OCI-LY1 (cell line): ENCODE results near the gene CATSPER3.

Source experiments
- H2AFZ ChIP-seq: fragments of 200-600 bp; sonication (generic), shearing (Covaris generic); 2 replicates; pipeline ENCODE4 v1.6.0; 2014; ENCODE audit warnings: antibody characterized with exemption, mild to moderate bottlenecking, low read length
- H3F3A ChIP-seq: fragments of 200-600 bp; sonication (generic), shearing (Covaris generic); 2 replicates; pipeline ENCODE4 v1.6.0; 2014; ENCODE audit warnings: mild to moderate bottlenecking, antibody characterized with exemption, low read length, moderate library complexity; ENCODE audit not compliant: insufficient read depth
- H3K27ac ChIP-seq: fragments of 200-600 bp; sonication (generic); 2 replicates; pipeline ENCODE4 v1.5.1; 2014; ENCODE audit warnings: low read length, mixed run types, mild to moderate bottlenecking, low read depth; ENCODE audit not compliant: poor library complexity, severe bottlenecking
- H3K27me3 ChIP-seq: fragments of 200-600 bp; sonication (generic); 2 replicates; pipeline ENCODE4 v1.6.0; 2014; ENCODE audit warnings: antibody characterized with exemption, mild to moderate bottlenecking, low read length, moderate library complexity; ENCODE audit not compliant: insufficient read depth
- H3K36me3 ChIP-seq: fragments of 200-600 bp; sonication (generic); 2 replicates; pipeline ENCODE4 v1.6.1; 2014; ENCODE audit warnings: mild to moderate bottlenecking, antibody characterized with exemption, low read length, moderate library complexity, mixed read lengths; ENCODE audit not compliant: insufficient read depth
- H3K4me1 ChIP-seq: fragments of 200-600 bp; sonication (generic); 2 replicates; pipeline ENCODE4 v1.5.1; 2014; ENCODE audit warnings: mild to moderate bottlenecking, low read length, moderate library complexity; ENCODE audit not compliant: insufficient read depth, severe bottlenecking
- H3K4me2 ChIP-seq: fragments of 200-600 bp; sonication (generic), shearing (Covaris generic); 2 replicates; pipeline ENCODE4 v1.6.1; 2014; ENCODE audit warnings: low read length
- H3K4me3 ChIP-seq: fragments of 200-600 bp; sonication (generic); 2 replicates; pipeline ENCODE4 v1.5.1; 2014; ENCODE audit warnings: low read length, low read depth, mild to moderate bottlenecking, mixed read lengths; ENCODE audit not compliant: poor library complexity, severe bottlenecking
- H3K79me2 ChIP-seq: fragments of 200-600 bp; shearing (Covaris generic); 2 replicates; pipeline ENCODE4 v1.6.1; 2016; ENCODE audit warnings: mixed run types, low read length, mixed read lengths; ENCODE audit not compliant: insufficient read depth
- H3K9ac ChIP-seq: fragments of 200-600 bp; sonication (generic), shearing (Covaris generic); 2 replicates; pipeline ENCODE4 v1.6.1; 2014; ENCODE audit warnings: mild to moderate bottlenecking, low read length, mixed read lengths
- H3K9me2 ChIP-seq: fragments of 200-600 bp; sonication (generic), shearing (Covaris generic); 2 replicates; pipeline ENCODE4 v1.6.1; 2014; ENCODE audit warnings: low read depth, mild to moderate bottlenecking, low read length, mixed read lengths
- H3K9me3 ChIP-seq: fragments of 200-600 bp; shearing (Covaris generic); 2 replicates; pipeline ENCODE4 v1.6.1; 2014; ENCODE audit warnings: low read length, mixed read lengths
- H4K20me1 ChIP-seq: fragments of 200-600 bp; sonication (generic), shearing (Covaris generic); 2 replicates; pipeline ENCODE4 v1.6.0; 2016; ENCODE audit warnings: mild to moderate bottlenecking, low read length; ENCODE audit not compliant: insufficient read depth
- EZH2 ChIP-seq: fragments of 200-600 bp; sonication (generic), shearing (Covaris generic); IDR thresholded peaks from 2 replicates; pipeline ENCODE4 v1.8.0; 2017; ENCODE audit warnings: borderline replicate concordance, mixed run types, mild to moderate bottlenecking, antibody characterized with exemption, low read length, moderate library complexity, mixed read lengths
- TF ChIP-seq, protein P1 (sequence below): fragments of 200-600 bp; sonication (generic), shearing (Covaris generic); IDR thresholded peaks from 2 replicates; pipeline ENCODE4 v1.5.1; 2017; ENCODE audit warnings: mild to moderate bottlenecking, antibody characterized with exemption, low read length, moderate library complexity, mixed read lengths

Gene CATSPER3

DNA sequence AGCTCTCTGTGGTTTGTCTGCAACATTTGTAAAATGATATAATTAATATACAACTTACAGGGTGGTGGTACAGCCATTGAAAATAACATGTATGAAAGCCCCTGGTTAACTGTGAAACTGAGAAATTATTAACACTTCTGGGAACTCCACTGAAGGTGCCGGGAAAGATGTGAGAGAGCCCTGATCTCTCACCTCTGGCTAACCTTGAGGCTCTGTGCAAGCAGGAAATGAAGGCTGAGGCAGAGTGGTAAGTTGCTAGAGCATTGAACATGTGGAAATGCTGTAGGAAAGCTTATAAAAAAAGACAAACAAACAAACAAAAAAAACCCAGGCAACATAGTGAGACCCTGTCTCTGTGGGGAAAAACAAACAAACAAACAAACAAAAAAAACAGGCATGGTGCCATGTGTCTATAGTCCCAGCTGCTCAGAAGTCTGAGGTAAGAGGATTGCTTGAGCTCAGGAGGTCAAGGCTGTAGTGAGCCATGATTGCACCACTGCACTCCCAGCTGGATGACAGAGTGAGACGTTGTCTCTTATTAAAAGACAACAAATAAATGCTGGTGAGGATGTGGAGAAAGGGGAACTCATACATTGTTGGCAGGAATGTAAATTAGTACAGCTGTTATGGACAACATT is 7.5 kb downstream of the CATSPER3 start:
- no peak overlapping the region for H3K4me3 ChIP-seq
- H3K27me3 ChIP-seq: no peaks in the 10 kb centered on the region
- H4K20me1 ChIP-seq: no peaks in the 10 kb centered on the region
- no peaks in the 10 kb centered on the region for H3K4me1 ChIP-seq
- no peaks in the 10 kb centered on the region; the same call in 1 of the 2 replicates for H3K36me3 ChIP-seq
- H3K9ac ChIP-seq: no peak overlapping the region
- no peaks in the 10 kb centered on the region for H3K9me2 ChIP-seq
- TF ChIP-seq EZH2: no peak
- TF ChIP-seq, protein P1, sequence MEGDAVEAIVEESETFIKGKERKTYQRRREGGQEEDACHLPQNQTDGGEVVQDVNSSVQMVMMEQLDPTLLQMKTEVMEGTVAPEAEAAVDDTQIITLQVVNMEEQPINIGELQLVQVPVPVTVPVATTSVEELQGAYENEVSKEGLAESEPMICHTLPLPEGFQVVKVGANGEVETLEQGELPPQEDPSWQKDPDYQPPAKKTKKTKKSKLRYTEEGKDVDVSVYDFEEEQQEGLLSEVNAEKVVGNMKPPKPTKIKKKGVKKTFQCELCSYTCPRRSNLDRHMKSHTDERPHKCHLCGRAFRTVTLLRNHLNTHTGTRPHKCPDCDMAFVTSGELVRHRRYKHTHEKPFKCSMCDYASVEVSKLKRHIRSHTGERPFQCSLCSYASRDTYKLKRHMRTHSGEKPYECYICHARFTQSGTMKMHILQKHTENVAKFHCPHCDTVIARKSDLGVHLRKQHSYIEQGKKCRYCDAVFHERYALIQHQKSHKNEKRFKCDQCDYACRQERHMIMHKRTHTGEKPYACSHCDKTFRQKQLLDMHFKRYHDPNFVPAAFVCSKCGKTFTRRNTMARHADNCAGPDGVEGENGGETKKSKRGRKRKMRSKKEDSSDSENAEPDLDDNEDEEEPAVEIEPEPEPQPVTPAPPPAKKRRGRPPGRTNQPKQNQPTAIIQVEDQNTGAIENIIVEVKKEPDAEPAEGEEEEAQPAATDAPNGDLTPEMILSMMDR: no peak
- no peak overlapping the region for H3K27ac ChIP-seq
- H3K79me2 ChIP-seq: no peaks in the 10 kb centered on the region
- no peaks in the 10 kb centered on the region for H3F3A ChIP-seq
- H3K9me3 ChIP-seq: peaks cover 9% of the 10 kb centered on the region
- no peak overlapping the region for H3K4me2 ChIP-seq
- no peak overlapping the region for H2AFZ ChIP-seq

DNA sequence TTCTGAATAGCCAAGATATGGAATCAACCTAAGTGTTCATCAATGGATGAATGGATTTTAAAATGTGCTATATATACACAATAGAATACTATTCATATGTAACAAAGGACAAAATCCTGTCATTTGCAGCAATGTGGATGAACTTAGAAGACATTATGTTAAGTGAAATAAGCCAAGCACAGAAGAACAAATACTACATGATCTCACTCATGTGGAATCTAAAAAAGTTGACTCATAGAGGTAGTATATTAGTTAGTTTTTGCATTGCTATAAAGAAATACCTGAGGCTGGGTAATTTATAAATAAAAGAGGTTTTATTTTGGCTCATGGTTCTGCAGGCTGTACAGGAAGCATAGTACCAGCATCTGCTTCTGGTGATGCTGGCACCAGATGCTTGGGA is 8.1 kb downstream of the CATSPER3 start:
- Histone ChIP-seq H3K36me3 (no peaks in the 10 kb centered on the region; the same call in 1 of the 2 replicates), H3K9ac (no peak overlapping the region), H3K4me1 (no peaks in the 10 kb centered on the region), H3K79me2 (no peaks in the 10 kb centered on the region), H3K9me3 (peaks cover 9% of the 10 kb centered on the region), H4K20me1 (no peaks in the 10 kb centered on the region), H2AFZ (no peak overlapping the region), H3K9me2 (no peaks in the 10 kb centered on the region), H3K4me2 (no peak overlapping the region), H3K27me3 (no peaks in the 10 kb centered on the region), H3F3A (no peaks in the 10 kb centered on the region), H3K27ac (no peak overlapping the region), H3K4me3 (no peak overlapping the region)
- TF ChIP-seq EZH2: no peak
- TF ChIP-seq, protein P1: no peak

DNA sequence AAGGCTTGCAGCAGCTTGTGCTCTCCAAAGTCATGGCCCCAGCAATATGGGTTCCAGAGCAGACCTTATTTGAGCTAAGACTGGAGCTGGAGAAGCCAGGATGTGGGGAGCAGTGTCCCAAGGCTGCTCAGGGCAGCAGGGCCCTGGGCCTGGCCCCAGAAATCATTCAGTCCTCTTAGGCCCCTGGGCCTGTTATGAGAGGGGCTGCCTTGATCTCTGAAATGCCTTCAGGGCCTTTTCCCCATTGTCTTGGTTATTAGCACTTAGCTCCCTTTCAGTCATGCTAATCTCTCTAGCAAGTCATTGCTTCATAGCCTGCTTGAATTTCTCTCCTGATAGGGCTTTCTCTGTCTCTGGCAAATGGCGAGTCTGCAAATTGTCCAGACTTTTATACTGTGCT is 9.1 kb downstream of the CATSPER3 start:
- no peaks in the 10 kb centered on the region for H4K20me1 ChIP-seq
- no peak overlapping the region for H3K4me2 ChIP-seq
- no peak for TF ChIP-seq EZH2
- TF ChIP-seq, protein P1: no peak
- H3K4me3 ChIP-seq: no peak overlapping the region
- H3K9ac ChIP-seq: no peak overlapping the region
- no peaks in the 10 kb centered on the region for H3K27me3 ChIP-seq
- no peaks in the 10 kb centered on the region for H3K9me2 ChIP-seq
- no peaks in the 10 kb centered on the region; the same call in 1 of the 2 replicates for H3K36me3 ChIP-seq
- peaks cover 9% of the 10 kb centered on the region for H3K9me3 ChIP-seq
- no peak overlapping the region for H3K27ac ChIP-seq
- H3K79me2 ChIP-seq: no peaks in the 10 kb centered on the region
- no peak overlapping the region for H2AFZ ChIP-seq
- no peaks in the 10 kb centered on the region for H3K4me1 ChIP-seq
- H3F3A ChIP-seq: no peaks in the 10 kb centered on the region
